SIG-M5 treated with dmso at 0.1 percent for 504 hours (cell line): ENCODE data around the gene ITPKB.
"Not testable (repeated sequence)": the region's sequence is repeated elsewhere in the genome, so short reads cannot be mapped to it uniquely, and the experiment has no call there.

Experiments
- DNase-seq: peaks from one replicate; lab custom pipeline; 2025; ENCODE audit not compliant: unreplicated experiment; lab: John Stamatoyannopoulos, UW

The ITPKB gene

DNA sequence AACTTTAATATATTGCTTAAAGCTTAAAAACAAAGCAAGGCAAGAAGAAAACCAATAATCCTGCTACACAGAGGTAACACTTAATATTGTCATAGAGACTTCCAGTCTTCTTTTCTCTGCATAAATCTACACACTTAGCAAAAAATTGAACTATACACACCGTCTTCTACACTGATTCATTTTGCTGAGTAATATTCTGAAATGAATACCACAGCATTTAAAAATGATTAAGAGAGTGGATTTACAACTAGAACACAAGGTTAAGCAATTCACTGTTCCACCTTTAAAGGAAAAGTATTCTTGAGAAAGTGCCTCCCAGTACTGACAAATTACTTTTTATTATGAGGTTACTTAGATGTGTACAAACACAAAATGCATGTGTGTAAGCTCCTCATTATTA is 22.2 kb upstream of the ITPKB start:
- no peak for DNase-seq

- DNase-seq, result no peak
These were observed 15.9 kb upstream of the ITPKB start for GRCh38 chr1:226754793-226755533.

DNA sequence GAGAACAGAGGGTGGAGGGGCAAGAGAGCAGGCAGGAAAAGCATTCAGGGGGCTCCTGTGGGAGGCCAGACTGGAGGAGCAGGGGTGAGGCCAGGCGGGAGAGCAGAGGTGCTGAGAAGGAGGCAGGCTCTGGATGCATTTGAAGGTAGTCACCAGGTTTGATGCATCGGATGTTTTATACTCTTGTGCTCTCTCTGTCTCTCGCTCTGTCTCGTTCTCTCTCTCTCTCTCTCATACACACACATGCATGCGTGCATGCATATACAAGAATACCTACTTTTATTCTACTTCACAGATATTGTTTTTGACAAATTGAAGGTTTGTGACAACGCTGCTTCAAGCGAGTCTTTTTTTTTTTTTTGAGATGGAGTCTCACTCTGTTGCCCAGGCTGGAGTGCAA is 15.0 kb upstream of the ITPKB start:
- DNase-seq, result no peak

GRCh38 chr1:226751703-226752102 is 12.6 kb upstream of the ITPKB start:
- no peak for DNase-seq

GRCh38 chr1:226751214-226751613 is 12.1 kb upstream of the ITPKB start:
- DNase-seq, result no peak

DNA sequence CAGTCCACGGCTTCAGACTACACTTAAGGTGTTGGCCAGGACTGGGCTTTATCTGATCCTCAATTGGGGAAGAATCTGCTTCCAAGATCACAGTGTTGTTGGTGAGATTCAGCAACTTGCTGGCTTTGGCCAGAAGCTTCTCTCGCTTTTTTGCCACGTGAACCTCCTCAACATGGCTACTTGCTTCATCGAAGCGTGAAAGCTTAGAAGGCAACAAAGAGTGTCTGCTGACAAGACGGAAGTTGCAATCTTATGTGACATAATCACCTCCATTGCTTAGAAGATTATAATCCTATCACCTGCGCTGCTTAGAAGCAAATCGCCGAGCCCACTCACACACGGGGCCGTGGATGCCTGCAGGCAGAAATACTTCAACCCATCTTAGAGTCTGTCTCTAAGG is 10.4 kb upstream of the ITPKB start:
- DNase-seq, result no peak

DNA sequence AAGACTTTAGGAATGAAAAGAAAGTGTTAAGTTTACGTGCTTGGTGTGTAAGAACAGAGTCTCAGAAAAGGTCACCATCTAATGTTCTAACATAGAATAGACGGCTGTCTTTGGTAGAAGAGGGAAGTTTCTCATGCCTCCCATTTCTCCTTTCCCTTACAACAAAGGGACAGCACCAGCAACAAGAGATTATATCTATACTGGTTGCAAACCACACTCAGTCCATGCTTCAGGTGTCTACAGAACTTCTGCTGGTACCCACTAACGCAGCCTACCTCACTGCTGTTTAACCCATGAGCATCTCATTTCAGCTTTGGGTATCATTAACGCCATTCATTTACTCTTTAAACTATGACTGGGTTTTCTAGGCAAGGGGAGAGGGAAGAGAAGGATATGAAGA is 9.2 kb upstream of the ITPKB start:
- no peak for DNase-seq

- not testable (repeated sequence) for DNase-seq
These were observed 8.6 kb upstream of the ITPKB start for GRCh38 chr1:226747519-226748263.

DNA sequence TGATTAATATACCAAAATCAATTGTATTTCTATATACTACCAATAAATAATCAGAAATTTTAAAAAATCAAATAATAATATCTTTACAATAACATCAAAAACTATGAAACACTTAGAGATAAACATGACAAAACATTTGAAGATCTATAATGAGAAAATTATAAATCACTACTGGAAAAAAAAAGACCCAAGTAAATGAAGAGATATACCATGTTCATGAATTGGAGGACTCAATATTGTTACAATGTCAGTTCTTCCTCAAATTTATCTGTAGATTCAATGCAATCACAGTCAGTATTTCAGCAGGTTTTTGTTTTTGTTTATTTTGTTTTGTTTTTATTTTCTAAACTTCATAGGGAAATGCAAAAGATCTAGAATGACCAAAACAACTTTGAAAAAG is 4.2 kb upstream of the ITPKB start:
- no peak for DNase-seq

DNA sequence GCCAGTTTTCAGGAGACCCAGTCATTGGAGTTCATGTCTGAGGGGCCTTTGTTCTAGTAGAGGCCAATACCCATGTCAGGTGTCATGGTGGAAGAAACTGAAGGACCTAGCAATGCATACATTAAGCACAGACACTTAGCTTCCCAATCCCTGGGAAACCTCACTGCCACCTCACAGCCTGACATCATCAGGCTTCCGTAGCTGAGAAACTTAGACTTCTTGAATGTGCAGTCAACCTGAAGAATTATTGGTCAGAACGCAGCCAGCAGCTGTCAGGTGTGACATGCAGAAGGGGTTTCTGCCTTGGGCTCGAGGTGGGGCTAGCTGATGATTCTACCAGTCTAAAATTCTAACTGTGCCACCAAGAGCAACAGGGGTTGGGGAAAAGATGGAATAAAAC is 1.9 kb upstream of the ITPKB start:
- DNase-seq, result no peak

DNA sequence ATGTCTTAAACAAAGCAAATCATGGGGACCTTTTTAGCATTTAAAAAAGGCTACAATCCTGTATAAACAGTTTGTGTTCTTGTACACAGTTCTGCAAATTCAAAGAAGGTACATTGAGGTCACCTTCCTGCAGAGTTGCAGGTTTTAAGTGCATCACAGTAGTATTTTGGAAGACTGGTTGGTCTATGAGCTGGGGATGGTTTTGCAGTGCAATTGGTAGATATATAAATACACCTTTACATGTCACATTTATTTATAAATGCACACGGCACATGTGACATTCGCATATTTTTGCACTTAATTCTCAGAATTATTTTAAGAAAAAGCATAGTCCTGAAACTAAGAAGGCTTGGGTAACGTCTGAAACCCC is 599 bp upstream of the ITPKB start:
- no peak for DNase-seq

DNA sequence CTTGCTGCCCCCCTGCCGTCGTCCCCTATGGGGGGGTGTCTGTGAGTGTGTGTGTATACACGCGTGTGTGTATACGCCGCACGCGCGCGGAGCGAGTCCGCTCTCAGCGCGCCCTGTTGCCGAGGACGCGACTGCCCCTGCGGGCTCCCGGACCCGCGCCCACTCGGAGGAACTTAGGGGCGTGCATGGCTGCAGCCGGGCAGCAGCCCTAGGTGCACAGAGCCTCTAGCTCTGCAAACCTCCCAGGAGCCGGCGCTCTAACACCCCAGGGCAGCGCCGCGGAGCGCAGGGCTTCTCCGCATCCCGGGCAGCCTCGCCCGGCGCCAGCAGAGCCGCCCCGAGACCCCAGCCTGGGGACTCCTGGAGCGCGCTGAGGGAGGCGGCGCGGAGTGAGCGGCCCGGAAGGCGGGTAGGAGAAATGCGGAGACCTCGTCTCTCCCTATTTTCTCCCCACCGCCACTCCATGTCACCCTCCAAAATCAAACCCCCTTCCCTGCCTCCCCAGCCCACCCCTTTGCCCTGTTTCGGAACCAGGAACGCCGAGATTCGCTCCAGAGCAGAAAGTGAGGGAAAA is 574 bp downstream of the ITPKB start:
- peak; percentile 57 for DNase-seq

DNA sequence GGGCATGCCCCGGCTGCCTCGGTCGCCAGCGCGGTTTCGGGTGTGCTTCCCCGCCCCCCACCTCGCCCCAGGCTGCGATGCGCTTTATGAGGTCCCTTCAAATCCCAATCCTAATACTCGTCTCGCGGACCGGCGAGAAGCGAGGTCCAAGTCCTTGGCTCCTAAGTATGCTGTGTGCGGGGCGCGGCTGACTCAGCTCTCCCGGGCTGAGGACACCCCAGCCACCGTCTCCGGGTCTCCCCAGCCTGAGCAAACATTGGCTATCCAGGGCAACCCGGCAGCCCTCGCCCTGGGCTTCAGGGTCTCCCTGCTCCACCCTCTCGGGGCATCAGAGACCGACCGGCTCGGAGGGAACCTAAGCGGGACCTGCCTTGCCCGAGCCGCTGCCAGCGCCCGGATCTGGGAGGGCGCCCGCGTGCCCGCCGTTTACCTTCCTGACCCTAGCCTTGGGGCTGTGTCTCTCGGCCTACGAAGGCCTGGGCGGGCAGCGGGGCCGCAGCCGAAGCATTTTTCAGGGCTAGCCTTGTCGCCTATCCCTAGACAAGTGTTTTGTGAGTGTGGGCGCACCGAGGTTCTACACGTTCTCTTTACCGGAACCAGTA is 1.2 kb downstream of the ITPKB start:
- DNase-seq, result peak; percentile 71

- no peak for DNase-seq
These were observed 1.9 kb downstream of the ITPKB start for GRCh38 chr1:226736908-226737818.

DNA sequence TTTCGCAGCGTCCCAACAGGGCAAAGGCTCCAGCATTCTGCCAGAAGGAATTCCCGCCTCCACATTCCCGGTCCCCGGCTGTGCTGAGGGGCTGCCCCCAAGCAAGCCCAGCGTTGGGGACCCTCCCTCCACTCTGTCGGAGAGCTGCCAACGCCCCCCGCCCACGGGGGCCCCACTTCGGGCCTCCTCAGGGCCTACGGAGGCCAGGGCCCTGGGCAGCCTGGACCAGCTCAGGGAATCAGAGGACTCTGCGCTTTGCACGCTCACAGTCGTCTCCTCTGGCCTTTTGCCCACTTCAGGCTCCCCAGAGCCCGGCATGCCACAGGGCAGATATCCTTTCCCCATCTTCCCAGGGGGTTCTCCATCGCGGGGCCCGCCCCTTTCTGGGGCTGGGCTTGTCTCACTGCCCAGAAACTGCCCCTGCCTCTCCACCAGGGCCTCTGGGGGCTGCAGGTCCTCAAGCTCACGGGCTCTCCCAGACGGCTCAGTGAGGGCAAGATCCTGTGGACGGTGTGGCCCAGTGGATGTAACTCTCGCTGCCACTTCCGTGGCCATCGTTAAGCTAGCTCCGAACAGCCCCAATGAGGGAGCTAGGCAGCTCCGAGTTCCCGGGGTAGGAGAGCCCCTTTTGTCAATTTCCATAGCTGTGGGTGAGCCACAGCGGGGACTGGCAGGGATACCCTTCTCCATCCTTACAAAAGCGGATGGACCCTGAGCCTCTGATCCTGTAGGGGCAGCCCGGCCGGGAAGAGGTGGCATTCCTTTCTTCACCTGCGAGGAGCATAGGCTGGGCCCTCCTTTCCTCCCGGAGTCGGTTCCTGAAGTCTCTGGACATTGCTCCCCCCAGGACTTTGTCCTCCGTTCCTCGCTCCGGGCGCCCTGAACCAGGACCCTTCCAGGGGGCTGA is 2.8 kb downstream of the ITPKB start:
- no peak for DNase-seq

DNA sequence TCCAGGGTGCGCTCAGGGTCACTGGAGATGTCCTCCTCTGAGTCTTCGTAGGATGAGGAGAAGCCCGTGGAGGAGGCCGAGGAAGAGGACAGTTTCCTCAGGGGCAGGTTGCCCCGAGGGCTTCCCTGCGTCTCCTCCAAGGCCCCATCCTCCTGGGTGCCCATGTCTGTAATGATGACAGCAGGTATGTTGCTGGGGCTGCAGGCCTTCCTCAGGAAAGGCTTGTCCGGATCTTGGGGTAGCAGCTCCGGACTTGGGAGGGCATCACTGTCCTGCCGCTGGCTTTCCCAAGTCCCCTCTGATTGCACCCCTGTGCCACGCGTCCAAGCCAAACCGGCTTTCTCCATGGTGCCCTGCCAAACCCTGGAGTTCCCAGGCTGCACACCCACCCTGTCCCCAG is 3.5 kb downstream of the ITPKB start:
- no peak for DNase-seq

DNA sequence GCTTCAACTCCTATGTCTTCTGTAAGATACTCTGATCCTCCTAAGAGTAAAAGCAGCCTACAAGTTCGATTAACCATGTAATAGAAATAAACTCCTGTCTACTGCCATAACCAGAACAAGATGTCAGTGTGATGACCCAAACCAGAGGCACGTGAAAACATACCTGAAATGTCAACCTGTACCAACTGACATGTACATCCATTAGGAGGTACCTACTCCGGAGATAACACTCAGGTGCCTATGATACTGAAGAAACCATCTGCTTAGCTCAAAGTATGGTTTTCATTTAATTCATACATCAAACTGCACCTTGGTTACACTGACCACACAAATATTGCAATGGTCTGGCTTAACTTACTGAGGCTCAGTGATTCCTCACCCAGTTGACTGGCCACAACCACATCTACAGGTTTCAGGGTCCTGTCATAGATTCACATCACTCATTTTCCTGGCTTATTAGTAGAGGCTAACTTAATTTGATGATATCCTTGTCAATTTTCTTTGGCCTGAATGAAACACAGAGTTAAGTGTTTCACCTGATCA is 4.4 kb downstream of the ITPKB start:
- no peak for DNase-seq

GRCh38 chr1:226733876-226734275 is 5.2 kb downstream of the ITPKB start:
- DNase-seq, result no peak

DNA sequence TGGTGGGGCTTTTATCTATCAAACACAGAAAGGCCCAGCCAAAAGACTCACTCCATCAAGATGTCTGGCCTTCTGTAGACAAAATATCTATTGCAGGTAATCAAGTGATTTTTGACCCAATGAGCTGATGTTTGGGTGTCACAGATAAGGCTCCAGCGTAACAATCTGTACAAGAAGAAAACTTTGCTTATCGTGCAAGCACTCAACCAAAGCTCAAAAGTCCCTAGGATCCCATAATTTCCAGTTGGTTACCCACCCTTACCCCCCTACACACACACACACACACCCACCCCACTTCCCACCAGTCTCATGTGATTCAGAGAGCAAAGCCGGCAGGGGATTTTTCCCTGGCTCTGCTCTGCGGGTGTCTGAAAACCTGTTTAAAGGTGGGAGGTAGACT is 5.8 kb downstream of the ITPKB start:
- DNase-seq, result no peak

DNA sequence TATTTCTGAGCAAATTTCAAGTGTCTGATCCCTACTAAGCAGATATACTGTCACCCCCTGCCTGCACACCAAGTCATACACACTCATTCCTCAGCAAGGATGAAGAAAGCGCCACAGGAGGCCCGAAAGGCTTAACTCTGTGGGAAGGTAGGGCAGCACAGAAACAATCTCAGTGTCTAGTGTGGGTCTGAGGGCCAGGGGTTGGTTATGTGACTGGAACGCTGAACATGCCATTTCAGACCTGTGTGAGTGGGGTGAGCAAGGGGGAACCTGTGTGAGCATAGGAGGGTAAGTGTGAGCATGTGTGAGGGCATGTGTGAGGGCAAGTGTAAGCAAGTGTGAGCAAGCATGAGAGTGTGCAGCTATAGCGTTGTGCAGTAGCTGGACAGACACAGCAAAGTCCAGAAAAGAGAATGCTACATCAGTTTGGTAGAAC is 6.2 kb downstream of the ITPKB start:
- no peak for DNase-seq
